Astrocyte (in vitro differentiated cells and primary cell): ENCODE measurements around the gene DNAJB6. TPM values are rescaled to one million over a fixed set of nuclear protein-coding genes. Genes with fewer than 3 reads are reported as not detected.

Experiments
- DNase-seq: peaks from one replicate; pipeline ENCODE4 v3.0.0-alpha.2; 2010; ENCODE audit warnings: low read depth
- FAIRE-seq: peaks from 2 replicates; lab custom pipeline; 2011; peaks lifted over from hg19 to GRCh38; lab: Jason Lieb, UNC
- H2AFZ ChIP-seq: 2 replicates; pipeline ENCODE4 v1.6.0; 2012; ENCODE audit warnings: low read depth, low read length, inconsistent platforms
- H3K27ac ChIP-seq: 2 replicates; pipeline ENCODE4 v1.5.1; 2011; ENCODE audit warnings: low read depth, low read length, inconsistent platforms
- H3K27me3 ChIP-seq: 2 replicates; pipeline ENCODE4 v1.6.0; 2011; ENCODE audit warnings: low read length, inconsistent platforms; ENCODE audit not compliant: insufficient read depth
- H3K36me3 ChIP-seq: 2 replicates; pipeline ENCODE4 v1.5.1; 2011; ENCODE audit warnings: low read length, inconsistent platforms; ENCODE audit not compliant: insufficient read depth
- H3K4me1 ChIP-seq: 2 replicates; pipeline ENCODE4 v1.5.1; 2011; ENCODE audit warnings: low read length, inconsistent platforms; ENCODE audit not compliant: insufficient read depth
- H3K4me2 ChIP-seq: 2 replicates; pipeline ENCODE4 v1.6.0; 2012; ENCODE audit warnings: low read length, inconsistent platforms
- H3K4me3 ChIP-seq: 2 replicates; pipeline ENCODE4 v1.5.1; 2011; ENCODE audit warnings: low read depth, mild to moderate bottlenecking, low read length, inconsistent platforms; ENCODE audit not compliant: insufficient read depth
- H3K79me2 ChIP-seq: 2 replicates; pipeline ENCODE4 v1.6.0; 2012; ENCODE audit warnings: mild to moderate bottlenecking, low read length, inconsistent platforms; ENCODE audit not compliant: insufficient read depth
- H3K9ac ChIP-seq: 2 replicates; pipeline ENCODE4 v1.6.0; 2012; ENCODE audit warnings: mild to moderate bottlenecking, low read length, inconsistent platforms
- H3K9me3 ChIP-seq: 2 replicates; pipeline ENCODE4 v1.5.1; 2012; ENCODE audit warnings: low read depth, mild to moderate bottlenecking, low read length, inconsistent platforms; ENCODE audit not compliant: insufficient read depth
- H4K20me1 ChIP-seq: 2 replicates; pipeline ENCODE4 v1.6.0; 2012; ENCODE audit warnings: low read length, inconsistent platforms; ENCODE audit not compliant: insufficient read depth
- H3K27ac Mint-ChIP-seq: one replicate; pipeline ENCODE4 v1.8.0; 2021; ENCODE audit warnings: mild to moderate bottlenecking, mixed read lengths; ENCODE audit not compliant: unreplicated experiment
- H3K27me3 Mint-ChIP-seq: one replicate; pipeline ENCODE4 v1.8.0; 2021; ENCODE audit warnings: low read depth, mixed read lengths; ENCODE audit not compliant: unreplicated experiment
- H3K36me3 Mint-ChIP-seq: one replicate; pipeline ENCODE4 v1.8.0; 2021; ENCODE audit warnings: low read depth, mixed read lengths; ENCODE audit not compliant: unreplicated experiment
- H3K4me1 Mint-ChIP-seq: one replicate; pipeline ENCODE4 v1.8.0; 2021; ENCODE audit warnings: low read depth, mixed read lengths; ENCODE audit not compliant: unreplicated experiment
- H3K4me3 Mint-ChIP-seq: one replicate; pipeline ENCODE4 v1.8.0; 2021; ENCODE audit warnings: mild to moderate bottlenecking, moderate library complexity, mixed read lengths; ENCODE audit not compliant: unreplicated experiment
- H3K9me3 Mint-ChIP-seq: one replicate; pipeline ENCODE4 v1.8.0; 2021; ENCODE audit warnings: mild to moderate bottlenecking, mixed read lengths; ENCODE audit not compliant: unreplicated experiment
- EZH2 ChIP-seq: IDR thresholded peaks from 2 replicates; pipeline ENCODE4 v1.6.1; 2012; ENCODE audit warnings: mild to moderate bottlenecking, low read length, inconsistent platforms; ENCODE audit not compliant: insufficient read depth
- total RNA-seq: library from RNA; stranded (reverse); gene quantifications from 2 replicates; pipeline ENCODE4 v1.2.1, GENCODE V29; 2021
- TF ChIP-seq, protein P1 (sequence below): IDR thresholded peaks from 2 replicates; pipeline ENCODE4 v1.5.1; 2011; ENCODE audit warnings: low read depth, mild to moderate bottlenecking, inconsistent platforms, low read length, moderate library complexity; ENCODE audit not compliant: insufficient read depth

Gene DNAJB6
- total RNA-seq, 1 donor from 2014 or later, result 179 TPM

DNA sequence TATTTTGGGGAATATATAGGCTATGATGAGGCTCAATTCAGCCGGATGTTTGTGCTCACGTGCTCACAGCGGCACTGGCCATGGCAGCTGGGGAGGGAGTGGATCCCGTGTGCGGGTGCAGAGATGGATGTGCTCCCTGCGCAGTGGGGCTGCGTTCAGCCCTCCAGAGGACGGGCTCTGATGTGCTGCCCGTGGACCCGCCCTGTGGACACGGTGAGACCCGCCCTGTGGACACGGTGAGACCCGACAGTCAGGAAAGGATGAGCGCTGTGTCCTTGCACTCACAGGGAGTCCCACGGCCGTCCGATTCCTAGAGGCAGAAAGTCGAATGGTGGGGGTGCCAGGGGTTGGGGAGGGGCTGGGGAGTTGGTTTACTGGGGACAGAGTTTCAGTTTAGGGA, 89.0 kb downstream of the DNAJB6 start:
- no peaks in the 10 kb centered on the region for H3K27me3 Mint-ChIP-seq
- peaks cover 4% of the 10 kb centered on the region for H3K36me3 Mint-ChIP-seq
- no peaks in the 10 kb centered on the region for H3K4me1 Mint-ChIP-seq
- H3K4me1 ChIP-seq, result peaks cover 3% of the 10 kb centered on the region
- H2AFZ ChIP-seq, result no peak overlapping the region
- no peaks in the 10 kb centered on the region for H3K9me3 Mint-ChIP-seq
- H3K4me2 ChIP-seq, result no peak overlapping the region
- no peak overlapping the region for H3K4me3 ChIP-seq
- H3K9ac ChIP-seq, result no peak overlapping the region
- no peaks in the 10 kb centered on the region for H4K20me1 ChIP-seq
- DNase-seq (no peak), FAIRE-seq (no peak)
- TF ChIP-seq, protein P1, sequence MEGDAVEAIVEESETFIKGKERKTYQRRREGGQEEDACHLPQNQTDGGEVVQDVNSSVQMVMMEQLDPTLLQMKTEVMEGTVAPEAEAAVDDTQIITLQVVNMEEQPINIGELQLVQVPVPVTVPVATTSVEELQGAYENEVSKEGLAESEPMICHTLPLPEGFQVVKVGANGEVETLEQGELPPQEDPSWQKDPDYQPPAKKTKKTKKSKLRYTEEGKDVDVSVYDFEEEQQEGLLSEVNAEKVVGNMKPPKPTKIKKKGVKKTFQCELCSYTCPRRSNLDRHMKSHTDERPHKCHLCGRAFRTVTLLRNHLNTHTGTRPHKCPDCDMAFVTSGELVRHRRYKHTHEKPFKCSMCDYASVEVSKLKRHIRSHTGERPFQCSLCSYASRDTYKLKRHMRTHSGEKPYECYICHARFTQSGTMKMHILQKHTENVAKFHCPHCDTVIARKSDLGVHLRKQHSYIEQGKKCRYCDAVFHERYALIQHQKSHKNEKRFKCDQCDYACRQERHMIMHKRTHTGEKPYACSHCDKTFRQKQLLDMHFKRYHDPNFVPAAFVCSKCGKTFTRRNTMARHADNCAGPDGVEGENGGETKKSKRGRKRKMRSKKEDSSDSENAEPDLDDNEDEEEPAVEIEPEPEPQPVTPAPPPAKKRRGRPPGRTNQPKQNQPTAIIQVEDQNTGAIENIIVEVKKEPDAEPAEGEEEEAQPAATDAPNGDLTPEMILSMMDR, result no peak
- TF ChIP-seq EZH2, result no peak
- H3K79me2 ChIP-seq, result no peaks in the 10 kb centered on the region
- no peak overlapping the region for H3K27ac ChIP-seq
- no peaks in the 10 kb centered on the region for H3K36me3 ChIP-seq
- H3K27ac Mint-ChIP-seq, result no peak overlapping the region
- no peak overlapping the region for H3K4me3 Mint-ChIP-seq
- no peaks in the 10 kb centered on the region for H3K27me3 ChIP-seq
- no peaks in the 10 kb centered on the region for H3K9me3 ChIP-seq

DNA sequence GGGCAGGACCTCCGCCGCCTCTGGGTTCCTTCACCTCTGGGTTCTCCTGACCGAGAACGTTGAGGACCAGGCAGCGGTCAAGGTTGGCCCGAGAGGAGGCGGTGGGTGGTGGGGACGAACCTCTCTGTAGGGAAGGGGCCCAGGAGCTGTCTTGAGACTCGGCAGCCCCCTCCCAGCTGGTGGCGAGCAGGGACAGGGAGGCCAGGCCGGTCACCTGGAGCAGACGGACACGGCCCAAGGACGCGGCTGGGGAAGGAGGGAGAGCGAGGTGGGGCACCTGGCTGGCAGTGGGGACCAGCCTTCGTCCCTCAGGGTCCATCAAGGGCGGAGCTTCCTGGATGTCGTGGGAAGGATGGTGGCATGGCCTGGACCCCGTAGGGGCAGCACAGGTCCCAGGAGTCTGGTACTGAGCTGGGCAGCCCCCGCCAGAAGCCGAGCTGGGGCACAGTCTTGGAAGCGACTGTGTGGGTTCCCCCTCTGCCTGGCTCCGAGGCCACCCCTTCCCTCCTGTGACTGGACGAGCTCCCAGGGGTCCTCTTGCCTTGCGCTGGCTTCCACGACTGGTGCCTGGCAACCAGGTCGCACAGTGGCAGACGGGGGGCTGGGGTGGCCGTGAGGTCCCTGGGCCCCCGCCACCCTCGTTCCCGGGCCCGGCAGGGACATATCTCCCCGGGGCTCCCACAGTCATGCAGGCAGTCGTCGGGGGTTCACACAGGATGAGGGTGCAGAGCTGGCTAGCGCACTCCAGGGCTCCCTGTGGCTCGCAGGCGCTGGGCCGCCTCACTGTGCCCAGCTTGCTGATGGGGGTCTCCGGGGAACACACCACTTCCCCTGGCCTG, 89.9 kb downstream of the DNAJB6 start:
- Histone ChIP-seq H3K36me3 (no peaks in the 10 kb centered on the region), H4K20me1 (no peaks in the 10 kb centered on the region), H3K27ac (no peak overlapping the region), H3K27me3 (no peaks in the 10 kb centered on the region), H3K9me3 (no peaks in the 10 kb centered on the region), H3K4me2 (no peak overlapping the region), H3K4me1 (peaks cover 3% of the 10 kb centered on the region), H3K79me2 (no peaks in the 10 kb centered on the region), H2AFZ (no peak overlapping the region), H3K4me3 (no peak overlapping the region), H3K9ac (no peak overlapping the region)
- Mint-ChIP-seq H3K36me3 (peaks cover 4% of the 10 kb centered on the region), H3K9me3 (no peaks in the 10 kb centered on the region), H3K27me3 (no peaks in the 10 kb centered on the region), H3K27ac (no peak overlapping the region), H3K4me3 (no peak overlapping the region), H3K4me1 (no peaks in the 10 kb centered on the region)
- DNase-seq (no peak), FAIRE-seq (no peak)
- TF ChIP-seq EZH2, result no peak
- TF ChIP-seq, protein P1, result no peak

DNA sequence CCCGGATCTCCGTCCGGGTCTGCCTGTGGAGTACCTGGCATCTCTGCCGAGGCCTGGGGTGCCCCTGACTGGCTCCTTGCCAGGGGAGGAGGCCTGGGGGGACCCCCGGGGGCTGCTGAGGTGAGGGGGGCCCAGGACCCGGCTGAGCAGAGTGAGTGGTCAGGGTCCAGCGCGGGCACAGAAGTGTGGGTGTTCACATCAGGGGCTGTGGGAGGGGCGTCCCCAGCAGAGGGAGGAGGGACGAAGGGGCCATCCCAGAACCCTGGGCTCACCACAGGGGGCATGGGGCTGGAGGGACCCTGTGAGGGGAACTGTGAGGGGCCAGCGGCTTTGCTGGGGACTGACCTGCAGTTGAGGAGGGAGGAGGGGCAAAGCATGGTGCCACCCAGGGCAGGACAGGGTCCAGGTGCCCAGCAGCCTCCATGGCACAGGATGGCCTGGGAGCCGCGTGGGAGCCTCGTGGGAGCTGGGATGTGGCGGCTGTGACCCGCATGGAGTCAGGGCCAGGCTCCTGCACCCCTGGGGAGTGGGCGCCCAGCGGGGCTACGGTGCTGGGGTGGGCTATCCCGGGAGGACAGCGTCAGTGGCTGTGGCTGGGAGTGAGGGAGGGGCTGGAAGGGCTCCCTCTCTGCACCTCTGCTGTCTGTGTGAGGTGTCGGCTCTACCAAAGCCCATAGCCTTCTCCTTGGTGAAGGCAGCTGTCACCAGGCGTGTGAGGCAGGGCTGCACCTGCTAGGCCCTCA, 91.2 kb downstream of the DNAJB6 start:
- Histone ChIP-seq H4K20me1 (no peaks in the 10 kb centered on the region), H3K4me1 (peaks cover 7% of the 10 kb centered on the region), H3K36me3 (no peaks in the 10 kb centered on the region), H3K9ac (no peak overlapping the region), H3K27me3 (no peaks in the 10 kb centered on the region), H3K4me2 (no peak overlapping the region), H3K79me2 (no peaks in the 10 kb centered on the region), H3K4me3 (no peak overlapping the region), H2AFZ (no peak overlapping the region), H3K27ac (no peak overlapping the region), H3K9me3 (no peaks in the 10 kb centered on the region)
- no peaks in the 10 kb centered on the region for H3K4me1 Mint-ChIP-seq
- H3K9me3 Mint-ChIP-seq, result no peaks in the 10 kb centered on the region
- H3K36me3 Mint-ChIP-seq, result peaks cover 7% of the 10 kb centered on the region
- no peak for FAIRE-seq
- TF ChIP-seq, protein P1, result no peak
- no peak for TF ChIP-seq EZH2
- no peak overlapping the region for H3K4me3 Mint-ChIP-seq
- H3K27ac Mint-ChIP-seq, result no peak overlapping the region
- DNase-seq, result no peak
- H3K27me3 Mint-ChIP-seq, result no peaks in the 10 kb centered on the region
